H1 (cell line): ENCODE measurements around the gene TRPM6.

ENCODE experiments used
- CHD1 ChIP-seq: IDR thresholded peaks from 2 replicates; pipeline ENCODE4 v1.6.1; 2012; ENCODE audit warnings: low read depth, low read length, improper control_type of control experiment
- EP300 ChIP-seq, 2 experiments: IDR thresholded peaks; 1 replicate in 1 of 2; 2 replicates in 1 of 2; pipeline ENCODE4 v1.6.1; 2011 to 2012; ENCODE audit warnings: low read depth in 2 of 2, low read length in 2 of 2, mild to moderate bottlenecking in 2 of 2, borderline replicate concordance in 1 of 2, inconsistent platforms in 1 of 2, moderate library complexity in 1 of 2
- TF ChIP-seq, protein P1 (sequence below), 3 experiments: IDR thresholded peaks; 1 replicate in 2 of 3; 2 replicates in 1 of 3; pipeline versions ENCODE4 v1.5.1 to v1.6.1; 2011; ENCODE audit warnings: low read length in 3 of 3, mild to moderate bottlenecking in 3 of 3, inconsistent platforms in 2 of 3, low read depth in 1 of 3, moderate library complexity in 1 of 3; ENCODE audit not compliant: insufficient read depth in 1 of 3; ENCODE audit errors: control extremely low read depth in 1 of 3

GRCh38 chr9:74810200-74810599 lies 77.5 kb downstream of the TRPM6 start:
- TF ChIP-seq, protein P1, sequence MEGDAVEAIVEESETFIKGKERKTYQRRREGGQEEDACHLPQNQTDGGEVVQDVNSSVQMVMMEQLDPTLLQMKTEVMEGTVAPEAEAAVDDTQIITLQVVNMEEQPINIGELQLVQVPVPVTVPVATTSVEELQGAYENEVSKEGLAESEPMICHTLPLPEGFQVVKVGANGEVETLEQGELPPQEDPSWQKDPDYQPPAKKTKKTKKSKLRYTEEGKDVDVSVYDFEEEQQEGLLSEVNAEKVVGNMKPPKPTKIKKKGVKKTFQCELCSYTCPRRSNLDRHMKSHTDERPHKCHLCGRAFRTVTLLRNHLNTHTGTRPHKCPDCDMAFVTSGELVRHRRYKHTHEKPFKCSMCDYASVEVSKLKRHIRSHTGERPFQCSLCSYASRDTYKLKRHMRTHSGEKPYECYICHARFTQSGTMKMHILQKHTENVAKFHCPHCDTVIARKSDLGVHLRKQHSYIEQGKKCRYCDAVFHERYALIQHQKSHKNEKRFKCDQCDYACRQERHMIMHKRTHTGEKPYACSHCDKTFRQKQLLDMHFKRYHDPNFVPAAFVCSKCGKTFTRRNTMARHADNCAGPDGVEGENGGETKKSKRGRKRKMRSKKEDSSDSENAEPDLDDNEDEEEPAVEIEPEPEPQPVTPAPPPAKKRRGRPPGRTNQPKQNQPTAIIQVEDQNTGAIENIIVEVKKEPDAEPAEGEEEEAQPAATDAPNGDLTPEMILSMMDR (IDR thresholded peaks at IDR 0.05; ENCODE audit: control extremely low read depth in 1 of 3, insufficient read depth in 1 of 3, low read depth in 1 of 3, low read length in 3 of 3): no peak
- TF ChIP-seq EP300 (IDR thresholded peaks at IDR 0.05; ENCODE audit: borderline replicate concordance in 1 of 2, low read depth in 2 of 2, low read length in 2 of 2): no peak
- TF ChIP-seq CHD1: no peak
